Measurements from ENCODE around the gene EML1.

Gene EML1

GRCh38 chr14:99754141-99755067 is 38.8 kb upstream of the EML1 start:
- Histone ChIP-seq H3K27me3 (ENCODE audit: insufficient read depth, poor library complexity, severe bottlenecking) (peaks cover 12% of the 10 kb centered on the region), H3K27ac (replicated peaks) (no peak overlapping the region), H3K4me3 (replicated peaks; ENCODE audit: insufficient read depth, low read length) (no peak overlapping the region)
- no peak for DNase-seq (ENCODE audit: low read depth in 1 of 2, low spot score in 1 of 2)
- no peak for TF ChIP-seq GABPA (IDR thresholded peaks at IDR 0.05; ENCODE audit: low read depth)

- no peak overlapping the region for H3K27ac ChIP-seq (replicated peaks)
- no peak for DNase-seq (ENCODE audit: low read depth in 1 of 2, low spot score in 1 of 2)
- no peak overlapping the region for H3K4me3 ChIP-seq (replicated peaks; ENCODE audit: insufficient read depth, low read length)
- TF ChIP-seq, protein P1, sequence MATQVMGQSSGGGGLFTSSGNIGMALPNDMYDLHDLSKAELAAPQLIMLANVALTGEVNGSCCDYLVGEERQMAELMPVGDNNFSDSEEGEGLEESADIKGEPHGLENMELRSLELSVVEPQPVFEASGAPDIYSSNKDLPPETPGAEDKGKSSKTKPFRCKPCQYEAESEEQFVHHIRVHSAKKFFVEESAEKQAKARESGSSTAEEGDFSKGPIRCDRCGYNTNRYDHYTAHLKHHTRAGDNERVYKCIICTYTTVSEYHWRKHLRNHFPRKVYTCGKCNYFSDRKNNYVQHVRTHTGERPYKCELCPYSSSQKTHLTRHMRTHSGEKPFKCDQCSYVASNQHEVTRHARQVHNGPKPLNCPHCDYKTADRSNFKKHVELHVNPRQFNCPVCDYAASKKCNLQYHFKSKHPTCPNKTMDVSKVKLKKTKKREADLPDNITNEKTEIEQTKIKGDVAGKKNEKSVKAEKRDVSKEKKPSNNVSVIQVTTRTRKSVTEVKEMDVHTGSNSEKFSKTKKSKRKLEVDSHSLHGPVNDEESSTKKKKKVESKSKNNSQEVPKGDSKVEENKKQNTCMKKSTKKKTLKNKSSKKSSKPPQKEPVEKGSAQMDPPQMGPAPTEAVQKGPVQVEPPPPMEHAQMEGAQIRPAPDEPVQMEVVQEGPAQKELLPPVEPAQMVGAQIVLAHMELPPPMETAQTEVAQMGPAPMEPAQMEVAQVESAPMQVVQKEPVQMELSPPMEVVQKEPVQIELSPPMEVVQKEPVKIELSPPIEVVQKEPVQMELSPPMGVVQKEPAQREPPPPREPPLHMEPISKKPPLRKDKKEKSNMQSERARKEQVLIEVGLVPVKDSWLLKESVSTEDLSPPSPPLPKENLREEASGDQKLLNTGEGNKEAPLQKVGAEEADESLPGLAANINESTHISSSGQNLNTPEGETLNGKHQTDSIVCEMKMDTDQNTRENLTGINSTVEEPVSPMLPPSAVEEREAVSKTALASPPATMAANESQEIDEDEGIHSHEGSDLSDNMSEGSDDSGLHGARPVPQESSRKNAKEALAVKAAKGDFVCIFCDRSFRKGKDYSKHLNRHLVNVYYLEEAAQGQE (IDR thresholded peaks at IDR 0.05; ENCODE audit: insufficient replicate concordance, low read depth): no peak
- TF ChIP-seq SPI1 (IDR thresholded peaks at IDR 0.05; ENCODE audit: borderline replicate concordance, low read depth) (no peak), CTCF (IDR thresholded peaks at IDR 0.05; ENCODE audit: insufficient read depth, low read length) (no peak), POLR2AphosphoS5 (IDR thresholded peaks at IDR 0.05; ENCODE audit: low read depth) (no peak), GABPA (IDR thresholded peaks at IDR 0.05; ENCODE audit: low read depth) (no peak)
- H3K27me3 ChIP-seq (ENCODE audit: insufficient read depth, poor library complexity, severe bottlenecking): peaks cover 12% of the 10 kb centered on the region
Observed at GRCh38 chr14:99755068-99755405, 38.2 kb upstream of the EML1 start.

- peaks cover 12% of the 10 kb centered on the region for H3K27me3 ChIP-seq (ENCODE audit: insufficient read depth, poor library complexity, severe bottlenecking)
- no peak overlapping the region for H3K27ac ChIP-seq (replicated peaks)
- TF ChIP-seq GABPA (IDR thresholded peaks at IDR 0.05; ENCODE audit: low read depth) (no peak), POLR2AphosphoS5 (IDR thresholded peaks at IDR 0.05; ENCODE audit: low read depth) (no peak), CTCF (IDR thresholded peaks at IDR 0.05; ENCODE audit: insufficient read depth, low read length) (no peak), SPI1 (IDR thresholded peaks at IDR 0.05; ENCODE audit: borderline replicate concordance, low read depth) (no peak)
- TF ChIP-seq, protein P1 (IDR thresholded peaks at IDR 0.05; ENCODE audit: insufficient replicate concordance, low read depth): no peak
- no peak for DNase-seq (ENCODE audit: low read depth in 1 of 2, low spot score in 1 of 2)
- no peak overlapping the region for H3K4me3 ChIP-seq (replicated peaks; ENCODE audit: insufficient read depth, low read length)
Observed at GRCh38 chr14:99755629-99756603, 37.3 kb upstream of the EML1 start.

- TF ChIP-seq POLR2AphosphoS5 (IDR thresholded peaks at IDR 0.05; ENCODE audit: low read depth) (no peak), GABPA (IDR thresholded peaks at IDR 0.05; ENCODE audit: low read depth) (no peak), CTCF (IDR thresholded peaks at IDR 0.05; ENCODE audit: insufficient read depth, low read length) (no peak), SPI1 (IDR thresholded peaks at IDR 0.05; ENCODE audit: borderline replicate concordance, low read depth) (no peak)
- TF ChIP-seq, protein P1 (IDR thresholded peaks at IDR 0.05; ENCODE audit: insufficient replicate concordance, low read depth): no peak
- DNase-seq (ENCODE audit: low read depth in 1 of 2, low spot score in 1 of 2): no peak
- H3K4me3 ChIP-seq (replicated peaks; ENCODE audit: insufficient read depth, low read length): no peak overlapping the region
- no peak overlapping the region for H3K27ac ChIP-seq (replicated peaks)
- peaks cover 10% of the 10 kb centered on the region for H3K27me3 ChIP-seq (ENCODE audit: insufficient read depth, poor library complexity, severe bottlenecking)
Observed at GRCh38 chr14:99756796-99757195, 36.4 kb upstream of the EML1 start.
